Measurements from ENCODE around the gene ARHGAP42.

The ARHGAP42 gene

DNA sequence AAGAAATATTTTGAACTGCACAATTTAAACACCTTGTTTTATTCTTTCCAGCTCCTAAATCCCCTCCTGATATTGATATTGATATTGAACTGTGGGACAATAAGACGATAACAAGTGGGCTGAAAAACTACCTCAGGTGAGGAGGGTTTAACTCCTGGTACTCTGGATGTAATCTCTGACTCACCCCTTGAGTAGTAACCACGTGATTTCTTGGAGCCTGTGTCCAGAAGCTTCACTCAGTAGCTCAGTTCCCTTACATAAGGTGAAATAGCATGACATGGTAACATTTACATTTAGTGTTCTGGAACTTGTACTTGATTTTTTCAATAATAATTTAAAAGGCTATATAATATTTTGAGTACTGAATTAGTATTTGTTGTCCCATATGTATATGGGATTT lies 274.5 kb downstream of the ARHGAP42 start:
- H3K27ac ChIP-seq (ENCODE audit: low read depth, low read length, severe bottlenecking): no peak overlapping the region
- H3K4me3 ChIP-seq (ENCODE audit: extremely low read depth, insufficient read depth, low read length, poor library complexity, severe bottlenecking): no peak overlapping the region
- H3K36me3 ChIP-seq (ENCODE audit: control insufficient read depth, insufficient read depth, low read length): peaks cover 34% of the 10 kb centered on the region
- no peaks in the 10 kb centered on the region for H3K4me1 ChIP-seq (ENCODE audit: control insufficient read depth, insufficient read depth, low read length, poor library complexity, severe bottlenecking)
- no peaks in the 10 kb centered on the region for H3K9me3 ChIP-seq (ENCODE audit: control insufficient read depth, low read length)
- WGBS, 2 experiments (ENCODE audit: insufficient coverage in 2 of 2): 40% methylated on average over 1 of the region's 2 CpGs; no CpG with 5 or more reads in 1 of the 2 experiments

- H3K27ac ChIP-seq (ENCODE audit: low read depth, low read length, severe bottlenecking): no peak overlapping the region
- 83% methylated on average over 1 of the region's 1 CpG; no CpG with 5 or more reads in 1 of the 2 experiments for WGBS, 2 experiments (ENCODE audit: insufficient coverage in 2 of 2)
- H3K4me1 ChIP-seq (ENCODE audit: control insufficient read depth, insufficient read depth, low read length, poor library complexity, severe bottlenecking): no peaks in the 10 kb centered on the region
- peaks cover 34% of the 10 kb centered on the region for H3K36me3 ChIP-seq (ENCODE audit: control insufficient read depth, insufficient read depth, low read length)
- no peak overlapping the region for H3K4me3 ChIP-seq (ENCODE audit: extremely low read depth, insufficient read depth, low read length, poor library complexity, severe bottlenecking)
- no peaks in the 10 kb centered on the region for H3K9me3 ChIP-seq (ENCODE audit: control insufficient read depth, low read length)
Measured at GRCh38 chr11:100963375-100963774, 276.3 kb downstream of the ARHGAP42 start.

DNA sequence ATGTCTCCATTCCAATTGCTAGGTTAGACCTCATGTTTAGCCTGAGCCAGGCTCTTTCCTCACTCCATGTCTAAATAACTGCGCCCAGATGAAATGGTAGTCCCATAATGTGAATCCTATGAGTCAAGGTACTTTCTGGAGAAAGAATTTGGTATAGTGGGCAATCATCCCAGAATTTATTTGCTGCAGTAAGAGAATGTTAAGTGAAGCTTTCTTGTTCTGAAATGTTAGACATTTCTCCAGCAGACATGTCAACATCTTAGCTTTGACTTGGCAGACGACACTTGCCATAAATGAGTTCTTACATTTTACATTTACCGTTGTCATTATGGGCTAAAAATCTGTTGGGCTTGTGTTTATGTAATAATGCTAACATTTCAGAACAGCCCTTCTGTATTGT lies 277.3 kb downstream of the ARHGAP42 start:
- no peak overlapping the region for H3K4me3 ChIP-seq (ENCODE audit: extremely low read depth, insufficient read depth, low read length, poor library complexity, severe bottlenecking)
- WGBS, 2 experiments (ENCODE audit: insufficient coverage in 2 of 2): no CpG with 5 or more reads among the region's 3 CpGs
- no peaks in the 10 kb centered on the region for H3K4me1 ChIP-seq (ENCODE audit: control insufficient read depth, insufficient read depth, low read length, poor library complexity, severe bottlenecking)
- peaks cover 34% of the 10 kb centered on the region for H3K36me3 ChIP-seq (ENCODE audit: control insufficient read depth, insufficient read depth, low read length)
- H3K27ac ChIP-seq (ENCODE audit: low read depth, low read length, severe bottlenecking): no peak overlapping the region
- H3K9me3 ChIP-seq (ENCODE audit: control insufficient read depth, low read length): peaks cover 3% of the 10 kb centered on the region

DNA sequence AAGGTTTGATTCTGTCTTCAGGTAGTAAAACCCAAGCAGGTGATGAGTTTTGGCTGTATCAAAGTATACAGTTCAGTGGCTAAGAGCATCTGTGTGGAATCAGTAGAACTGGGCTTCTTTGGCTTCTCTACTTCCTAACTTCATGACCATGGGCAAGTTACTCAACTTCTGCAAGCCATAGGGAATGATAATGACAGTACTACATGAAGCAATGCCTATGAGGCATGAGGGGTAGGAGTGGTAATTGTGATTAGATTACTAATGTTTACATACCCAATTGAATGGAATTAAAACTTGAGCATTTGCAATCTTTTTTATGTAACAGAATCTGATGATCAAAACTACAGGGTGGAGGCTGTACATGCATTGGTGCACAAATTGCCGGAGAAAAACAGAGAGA lies 278.3 kb downstream of the ARHGAP42 start:
- Histone ChIP-seq H3K9me3 (ENCODE audit: control insufficient read depth, low read length) (peaks cover 3% of the 10 kb centered on the region), H3K4me3 (ENCODE audit: extremely low read depth, insufficient read depth, low read length, poor library complexity, severe bottlenecking) (no peak overlapping the region), H3K4me1 (ENCODE audit: control insufficient read depth, insufficient read depth, low read length, poor library complexity, severe bottlenecking) (no peaks in the 10 kb centered on the region), H3K36me3 (ENCODE audit: control insufficient read depth, insufficient read depth, low read length) (peaks cover 34% of the 10 kb centered on the region), H3K27ac (ENCODE audit: low read depth, low read length, severe bottlenecking) (no peak overlapping the region)
- WGBS, 2 experiments (ENCODE audit: insufficient coverage in 2 of 2): no CpG with 5 or more reads among the region's 1 CpG

- peaks cover 30% of the 10 kb centered on the region for H3K36me3 ChIP-seq (ENCODE audit: control insufficient read depth, insufficient read depth, low read length)
- H3K27ac ChIP-seq (ENCODE audit: low read depth, low read length, severe bottlenecking): no peak overlapping the region
- no peaks in the 10 kb centered on the region for H3K4me1 ChIP-seq (ENCODE audit: control insufficient read depth, insufficient read depth, low read length, poor library complexity, severe bottlenecking)
- no peak overlapping the region for H3K4me3 ChIP-seq (ENCODE audit: extremely low read depth, insufficient read depth, low read length, poor library complexity, severe bottlenecking)
- H3K9me3 ChIP-seq (ENCODE audit: control insufficient read depth, low read length): peaks cover 3% of the 10 kb centered on the region
Measured at GRCh38 chr11:100966366-100966765, 279.3 kb downstream of the ARHGAP42 start.

GRCh38 chr11:100969008-100969407 lies 281.9 kb downstream of the ARHGAP42 start:
- peaks cover 3% of the 10 kb centered on the region for H3K9me3 ChIP-seq (ENCODE audit: control insufficient read depth, low read length)
- H3K4me1 ChIP-seq (ENCODE audit: control insufficient read depth, insufficient read depth, low read length, poor library complexity, severe bottlenecking): no peaks in the 10 kb centered on the region
- H3K36me3 ChIP-seq (ENCODE audit: control insufficient read depth, insufficient read depth, low read length): peaks cover 15% of the 10 kb centered on the region
- no peak overlapping the region for H3K27ac ChIP-seq (ENCODE audit: low read depth, low read length, severe bottlenecking)
- H3K4me3 ChIP-seq (ENCODE audit: extremely low read depth, insufficient read depth, low read length, poor library complexity, severe bottlenecking): no peak overlapping the region

GRCh38 chr11:100970283-100971164 lies 283.4 kb downstream of the ARHGAP42 start:
- WGBS, 2 experiments (ENCODE audit: insufficient coverage in 2 of 2): 83 to 90% methylated on average over 1 to 3 of the region's 4 CpGs
- no peaks in the 10 kb centered on the region for H3K4me1 ChIP-seq (ENCODE audit: control insufficient read depth, insufficient read depth, low read length, poor library complexity, severe bottlenecking)
- peaks cover 3% of the 10 kb centered on the region for H3K9me3 ChIP-seq (ENCODE audit: control insufficient read depth, low read length)
- H3K4me3 ChIP-seq (ENCODE audit: extremely low read depth, insufficient read depth, low read length, poor library complexity, severe bottlenecking): no peak overlapping the region
- peak overlapping the region; percentile 30 for H3K27ac ChIP-seq (ENCODE audit: low read depth, low read length, severe bottlenecking)
- H3K36me3 ChIP-seq (ENCODE audit: control insufficient read depth, insufficient read depth, low read length): peaks cover under 1% of the 10 kb centered on the region

- Histone ChIP-seq H3K27ac (ENCODE audit: low read depth, low read length, severe bottlenecking) (no peak overlapping the region), H3K36me3 (ENCODE audit: control insufficient read depth, insufficient read depth, low read length) (peaks cover 14% of the 10 kb centered on the region), H3K9me3 (ENCODE audit: control insufficient read depth, low read length) (peaks cover 3% of the 10 kb centered on the region), H3K4me1 (ENCODE audit: control insufficient read depth, insufficient read depth, low read length, poor library complexity, severe bottlenecking) (no peaks in the 10 kb centered on the region), H3K4me3 (ENCODE audit: extremely low read depth, insufficient read depth, low read length, poor library complexity, severe bottlenecking) (no peak overlapping the region)
- 90% methylated on average over 2 of the region's 6 CpGs; no CpG with 5 or more reads in 1 of the 2 experiments for WGBS, 2 experiments (ENCODE audit: insufficient coverage in 2 of 2)
Measured at GRCh38 chr11:100972046-100972445, 285.0 kb downstream of the ARHGAP42 start.

DNA sequence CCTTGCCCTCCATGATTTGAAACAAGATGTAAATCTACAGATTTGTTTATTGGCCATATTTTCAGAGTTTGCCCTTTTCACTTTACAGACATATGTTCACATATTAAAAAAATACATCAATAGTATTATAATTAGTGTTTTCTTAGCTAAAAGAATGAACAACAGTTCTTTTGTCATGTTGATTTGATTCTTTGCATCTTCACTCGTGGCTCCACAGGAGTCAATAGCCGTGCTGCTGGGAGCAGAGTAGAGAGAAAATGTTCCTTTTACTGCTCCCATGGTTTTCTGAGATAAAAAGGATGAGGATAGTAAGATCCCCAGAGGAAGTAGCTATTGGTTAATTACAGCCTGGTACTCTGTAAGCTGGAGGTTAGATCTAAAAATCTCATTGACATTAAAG lies 291.4 kb downstream of the ARHGAP42 start:
- 0 to 6% methylated on average over 2 of the region's 2 CpGs for WGBS, 2 experiments (ENCODE audit: insufficient coverage in 2 of 2)
- Histone ChIP-seq H3K36me3 (ENCODE audit: control insufficient read depth, insufficient read depth, low read length) (peaks cover 17% of the 10 kb centered on the region), H3K4me1 (ENCODE audit: control insufficient read depth, insufficient read depth, low read length, poor library complexity, severe bottlenecking) (no peaks in the 10 kb centered on the region), H3K27ac (ENCODE audit: low read depth, low read length, severe bottlenecking) (no peak overlapping the region), H3K9me3 (ENCODE audit: control insufficient read depth, low read length) (no peaks in the 10 kb centered on the region), H3K4me3 (ENCODE audit: extremely low read depth, insufficient read depth, low read length, poor library complexity, severe bottlenecking) (no peak overlapping the region)

DNA sequence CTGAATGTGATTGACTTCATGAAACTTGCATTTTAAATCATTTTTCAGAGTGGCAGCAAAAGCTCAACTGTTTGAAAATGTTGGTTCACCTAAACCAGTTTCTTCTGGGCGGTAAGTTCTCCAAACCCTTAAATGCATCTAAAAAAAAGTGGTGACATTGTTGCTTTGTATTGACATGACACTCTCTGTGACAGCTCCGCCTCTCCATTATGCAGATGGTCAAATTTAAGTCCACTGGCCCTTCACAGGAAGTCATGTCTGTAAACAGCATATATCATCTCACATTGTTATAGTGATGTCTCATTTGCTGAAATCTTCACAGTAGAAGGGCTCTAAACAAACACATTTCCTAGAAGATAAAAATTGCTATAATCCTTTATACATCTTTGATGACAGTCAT lies 291.9 kb downstream of the ARHGAP42 start:
- Histone ChIP-seq H3K4me1 (ENCODE audit: control insufficient read depth, insufficient read depth, low read length, poor library complexity, severe bottlenecking) (no peaks in the 10 kb centered on the region), H3K9me3 (ENCODE audit: control insufficient read depth, low read length) (no peaks in the 10 kb centered on the region), H3K36me3 (ENCODE audit: control insufficient read depth, insufficient read depth, low read length) (peaks cover 18% of the 10 kb centered on the region), H3K27ac (ENCODE audit: low read depth, low read length, severe bottlenecking) (no peak overlapping the region), H3K4me3 (ENCODE audit: extremely low read depth, insufficient read depth, low read length, poor library complexity, severe bottlenecking) (no peak overlapping the region)
- whole genome bisulfite sequencing, 2 experiments (ENCODE audit: insufficient coverage in 2 of 2): 100% methylated on average over 1 of the region's 2 CpGs; no CpG with 5 or more reads in 1 of the 2 experiments

GRCh38 chr11:100980156-100980555 lies 293.1 kb downstream of the ARHGAP42 start:
- no peak overlapping the region for H3K27ac ChIP-seq (ENCODE audit: low read depth, low read length, severe bottlenecking)
- H3K36me3 ChIP-seq (ENCODE audit: control insufficient read depth, insufficient read depth, low read length): peaks cover 18% of the 10 kb centered on the region
- WGBS, 2 experiments (ENCODE audit: insufficient coverage in 2 of 2): 89% methylated on average over 1 of the region's 3 CpGs; no CpG with 5 or more reads in 1 of the 2 experiments
- no peaks in the 10 kb centered on the region for H3K9me3 ChIP-seq (ENCODE audit: control insufficient read depth, low read length)
- H3K4me3 ChIP-seq (ENCODE audit: extremely low read depth, insufficient read depth, low read length, poor library complexity, severe bottlenecking): no peak overlapping the region
- no peaks in the 10 kb centered on the region for H3K4me1 ChIP-seq (ENCODE audit: control insufficient read depth, insufficient read depth, low read length, poor library complexity, severe bottlenecking)

Data from mesodermal cell (in vitro differentiated cells).